ENCODE results near the gene MEGF11. TPM values are rescaled to one million over a fixed set of nuclear protein-coding genes. Genes with fewer than 3 reads are reported as not detected.

MEGF11 gene
- polyA plus RNA-seq, 3 donors, result not detected

DNA sequence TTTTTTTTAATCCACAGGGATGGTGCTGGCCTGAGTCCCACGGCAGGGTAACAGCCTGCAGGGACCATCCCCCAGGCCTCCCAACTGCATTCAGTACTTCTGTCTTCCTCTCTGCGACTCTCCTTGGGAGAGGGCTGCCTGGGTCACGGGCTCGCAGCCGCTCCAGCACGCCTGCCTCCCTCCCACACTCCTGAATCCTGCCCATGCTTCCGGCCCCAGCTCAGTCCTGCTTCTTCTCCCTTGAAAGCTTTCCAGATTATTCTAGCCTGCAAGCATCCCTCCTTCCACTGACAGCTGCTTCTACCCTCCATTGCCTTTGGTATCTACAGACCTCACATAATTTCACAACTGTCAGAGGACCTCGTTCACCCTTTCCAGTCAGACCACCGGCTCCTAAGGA is 32.4 kb downstream of the MEGF11 start:
- Mint-ChIP-seq H3K9me3 (peaks cover 0 to 4% (median 0%) of the 10 kb centered on the region in 7 donors), H3K27me3 (ENCODE audit: low read depth in 3 of 3) (peaks cover 0 to 8% (median 0%) of the 10 kb centered on the region in 3 donors), H3K27ac (no peak overlapping the region), H3K36me3 (no peaks in the 10 kb centered on the region), H3K4me1 (peaks cover 4% of the 10 kb centered on the region), H3K4me3 (no peak overlapping the region)
- Histone ChIP-seq H3K4me3 (replicated peaks in 1 of 3; ENCODE audit: low read depth in 2 of 3, low read length in 3 of 3) (no peak overlapping the region), H3K9me3 (replicated peaks in 1 of 2; ENCODE audit: control insufficient read depth in 1 of 2, insufficient read depth in 1 of 2, low read length in 2 of 2) (no peaks in the 10 kb centered on the region), H3K27ac (ENCODE audit: low read depth in 1 of 2, low read length in 2 of 2) (no peak overlapping the region), H3K79me2 (ENCODE audit: insufficient read depth, low read length) (no peaks in the 10 kb centered on the region), H3K4me1 (ENCODE audit: control insufficient read depth in 1 of 2, insufficient read depth in 2 of 2, low read length in 2 of 2) (no peaks in the 10 kb centered on the region), H4K20me1 (ENCODE audit: insufficient read depth, low read length) (no peaks in the 10 kb centered on the region), H3K27me3 (ENCODE audit: control insufficient read depth in 2 of 2, insufficient read depth in 2 of 2, low read length in 2 of 2) (no peaks in the 10 kb centered on the region), H3K9ac (ENCODE audit: insufficient read depth, low read length, poor library complexity, severe bottlenecking) (no peak overlapping the region), H3K36me3 (replicated peaks in 1 of 2; ENCODE audit: control insufficient read depth in 1 of 2, insufficient read depth in 2 of 2, low read length in 2 of 2) (no peaks in the 10 kb centered on the region), H2AFZ (ENCODE audit: insufficient read depth, low read depth, low read length, poor library complexity, severe bottlenecking) (no peak overlapping the region), H3K4me2 (replicated peaks; ENCODE audit: extremely low read depth, low read length, poor library complexity, severe bottlenecking) (no peak overlapping the region)
- no peak for DNase-seq
- 85% methylated on average over 7 of the region's 9 CpGs for WGBS (ENCODE audit: insufficient coverage)
- intact Hi-C loops (cut with micrococcal nuclease), result no loop called here
- TF ChIP-seq, protein P1, sequence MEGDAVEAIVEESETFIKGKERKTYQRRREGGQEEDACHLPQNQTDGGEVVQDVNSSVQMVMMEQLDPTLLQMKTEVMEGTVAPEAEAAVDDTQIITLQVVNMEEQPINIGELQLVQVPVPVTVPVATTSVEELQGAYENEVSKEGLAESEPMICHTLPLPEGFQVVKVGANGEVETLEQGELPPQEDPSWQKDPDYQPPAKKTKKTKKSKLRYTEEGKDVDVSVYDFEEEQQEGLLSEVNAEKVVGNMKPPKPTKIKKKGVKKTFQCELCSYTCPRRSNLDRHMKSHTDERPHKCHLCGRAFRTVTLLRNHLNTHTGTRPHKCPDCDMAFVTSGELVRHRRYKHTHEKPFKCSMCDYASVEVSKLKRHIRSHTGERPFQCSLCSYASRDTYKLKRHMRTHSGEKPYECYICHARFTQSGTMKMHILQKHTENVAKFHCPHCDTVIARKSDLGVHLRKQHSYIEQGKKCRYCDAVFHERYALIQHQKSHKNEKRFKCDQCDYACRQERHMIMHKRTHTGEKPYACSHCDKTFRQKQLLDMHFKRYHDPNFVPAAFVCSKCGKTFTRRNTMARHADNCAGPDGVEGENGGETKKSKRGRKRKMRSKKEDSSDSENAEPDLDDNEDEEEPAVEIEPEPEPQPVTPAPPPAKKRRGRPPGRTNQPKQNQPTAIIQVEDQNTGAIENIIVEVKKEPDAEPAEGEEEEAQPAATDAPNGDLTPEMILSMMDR (IDR thresholded peaks at IDR 0.05), result no peak

DNA sequence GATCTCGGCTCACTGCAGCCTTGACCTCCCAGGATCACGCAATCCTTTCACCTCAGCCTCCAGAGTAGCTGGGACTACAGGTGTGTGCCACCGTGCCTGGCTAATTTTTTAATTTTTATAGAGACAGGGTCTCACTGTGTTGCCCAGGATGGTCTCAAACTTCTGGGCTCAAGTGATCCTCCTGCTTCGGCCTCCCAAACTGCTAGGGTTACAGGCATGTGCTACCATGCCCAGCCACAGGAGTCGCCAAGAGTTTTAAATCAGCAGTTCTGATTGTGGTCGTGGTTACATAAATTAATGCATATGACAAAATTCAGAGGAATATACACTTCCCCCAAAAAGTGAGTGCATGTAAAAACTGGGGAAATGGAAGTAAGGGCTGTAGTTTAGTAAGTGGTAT is 32.9 kb downstream of the MEGF11 start:
- H3K27ac Mint-ChIP-seq, result no peak overlapping the region
- no peaks in the 10 kb centered on the region for H3K36me3 Mint-ChIP-seq
- Histone ChIP-seq H3K27ac (ENCODE audit: low read depth in 1 of 2, low read length in 2 of 2) (no peak overlapping the region), H3K79me2 (ENCODE audit: insufficient read depth, low read length) (no peaks in the 10 kb centered on the region), H3K27me3 (ENCODE audit: control insufficient read depth in 2 of 2, insufficient read depth in 2 of 2, low read length in 2 of 2) (no peaks in the 10 kb centered on the region), H4K20me1 (ENCODE audit: insufficient read depth, low read length) (no peaks in the 10 kb centered on the region), H3K9ac (ENCODE audit: insufficient read depth, low read length, poor library complexity, severe bottlenecking) (no peak overlapping the region), H2AFZ (ENCODE audit: insufficient read depth, low read depth, low read length, poor library complexity, severe bottlenecking) (no peak overlapping the region), H3K36me3 (replicated peaks in 1 of 2; ENCODE audit: control insufficient read depth in 1 of 2, insufficient read depth in 2 of 2, low read length in 2 of 2) (no peaks in the 10 kb centered on the region), H3K9me3 (replicated peaks in 1 of 2; ENCODE audit: control insufficient read depth in 1 of 2, insufficient read depth in 1 of 2, low read length in 2 of 2) (no peaks in the 10 kb centered on the region), H3K4me1 (ENCODE audit: control insufficient read depth in 1 of 2, insufficient read depth in 2 of 2, low read length in 2 of 2) (no peaks in the 10 kb centered on the region), H3K4me3 (replicated peaks in 1 of 3; ENCODE audit: low read depth in 2 of 3, low read length in 3 of 3) (no peak overlapping the region), H3K4me2 (replicated peaks; ENCODE audit: extremely low read depth, low read length, poor library complexity, severe bottlenecking) (no peak overlapping the region)
- no peak overlapping the region for H3K4me3 Mint-ChIP-seq
- intact Hi-C loops (cut with micrococcal nuclease), result no loop called here
- TF ChIP-seq, protein P1 (IDR thresholded peaks at IDR 0.05), result peak; percentile 24
- WGBS (ENCODE audit: insufficient coverage), result 90% methylated on average over 3 of the region's 6 CpGs
- H3K27me3 Mint-ChIP-seq (ENCODE audit: low read depth in 3 of 3), result peaks cover 0 to 8% (median 0%) of the 10 kb centered on the region in 3 donors
- H3K9me3 Mint-ChIP-seq, result peaks cover 0 to 4% (median 0%) of the 10 kb centered on the region in 7 donors
- H3K4me1 Mint-ChIP-seq, result peaks cover 4% of the 10 kb centered on the region
- no peak for DNase-seq
